ENCODE results near the gene IMMT. TPM values are rescaled to one million over a fixed set of nuclear protein-coding genes. Genes with fewer than 3 reads are reported as not detected.

Gene IMMT
- total RNA-seq, 1 experiment from 2014 or later: 112 TPM

DNA sequence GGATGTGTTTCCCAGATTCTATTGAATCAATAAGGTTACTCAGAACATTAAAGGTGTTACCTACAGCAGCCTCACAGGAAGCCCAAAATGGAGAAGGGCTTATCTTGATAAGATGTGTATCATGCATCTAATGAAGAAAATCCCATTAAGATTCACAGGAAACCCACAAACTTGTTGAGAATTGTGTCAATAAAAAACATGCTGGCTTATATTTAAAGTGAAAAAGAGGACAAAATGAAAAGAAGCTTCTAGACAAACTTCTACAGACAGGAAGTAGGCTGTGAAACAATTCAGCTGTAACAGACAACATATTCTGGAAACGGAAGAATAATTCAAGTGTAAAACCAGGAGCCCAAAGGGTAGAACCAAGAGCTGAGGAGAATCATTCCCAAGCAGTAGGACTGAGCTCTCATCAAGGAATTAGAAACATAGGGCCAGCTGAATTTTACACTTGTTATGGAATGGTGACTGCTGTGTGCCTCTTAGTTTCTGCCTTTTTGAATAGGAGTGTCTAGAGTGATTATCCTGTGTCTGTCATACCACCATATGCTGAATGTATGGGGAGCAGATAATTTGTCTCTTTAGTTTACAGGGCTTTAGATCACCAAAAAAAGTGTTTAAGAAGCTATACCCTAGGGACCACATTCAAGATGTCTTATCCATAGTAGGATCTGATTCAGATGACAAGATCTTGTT is 9.6 kb downstream of the IMMT start:
- no peak overlapping the region for H4K8ac ChIP-seq (replicated peaks; ENCODE audit: insufficient read length, low read depth, low read length)
- no peak overlapping the region for H2AK5ac ChIP-seq (ENCODE audit: insufficient read length, low read length)
- H4K5ac ChIP-seq (ENCODE audit: insufficient read length, low read depth, low read length): no peak overlapping the region
- no peak overlapping the region for H2BK15ac ChIP-seq (ENCODE audit: low read depth, low read length)
- no peaks in the 10 kb centered on the region for H3K27me3 ChIP-seq (ENCODE audit: insufficient read depth, low read length)
- no peak overlapping the region for H2BK12ac ChIP-seq (ENCODE audit: insufficient read length, low read depth, low read length)
- H3K9me3 Mint-ChIP-seq: no peaks in the 10 kb centered on the region
- H3T11ph ChIP-seq (ENCODE audit: low read length): no peak overlapping the region
- no peaks in the 10 kb centered on the region for H3K9me3 ChIP-seq (ENCODE audit: control insufficient read depth, low read depth, low read length)
- no peak overlapping the region for H2AFZ ChIP-seq (ENCODE audit: low read length)
- H3K79me1 ChIP-seq (ENCODE audit: insufficient read depth, low read depth, low read length, poor library complexity, severe bottlenecking): peaks cover 3% of the 10 kb centered on the region
- H3K27ac Mint-ChIP-seq: peak overlapping the region in 2 of 3 experiments; percentile 17 to 92; a peak in 3 of 7 replicates
- no peak overlapping the region for H3K4ac ChIP-seq (ENCODE audit: low read depth, low read length)
- peaks cover 4 to 10% (median 8%) of the 10 kb centered on the region in 3 experiments; a peak in 5 of 7 replicates for H3K36me3 Mint-ChIP-seq (ENCODE audit: insufficient read depth in 1 of 3, low read depth in 3 of 3)
- H3K9ac ChIP-seq (ENCODE audit: extremely low read depth, insufficient read length, low read length): no peak overlapping the region
- peaks cover 0 to 6% of the 10 kb centered on the region in 2 experiments; a peak in 1 of 4 replicates for H3K4me1 Mint-ChIP-seq
- no peak overlapping the region for H3K4me2 ChIP-seq (ENCODE audit: insufficient read depth, insufficient read length, low read length)
- H3K27ac ChIP-seq (ENCODE audit: insufficient read length, low read depth, low read length): no peak overlapping the region
- H2BK120ac ChIP-seq (ENCODE audit: low read depth, low read length, poor library complexity, severe bottlenecking): no peak overlapping the region
- no peak overlapping the region for H3K56ac ChIP-seq (ENCODE audit: insufficient read length, low read depth, low read length)
- no CpG with 5 or more reads among the region's 1 CpG for WGBS (ENCODE audit: extremely low coverage, insufficient read length, low lambda C conversion rate)
- peaks cover 22% of the 10 kb centered on the region; the same call in 1 of the 2 replicates for H3K79me2 ChIP-seq (ENCODE audit: insufficient read depth, low read length)
- H3K14ac ChIP-seq (ENCODE audit: insufficient read depth, low read length): no peak overlapping the region
- H3K27me3 Mint-ChIP-seq (ENCODE audit: low read depth): no peaks in the 10 kb centered on the region
- no peak overlapping the region for H2BK20ac ChIP-seq (ENCODE audit: low read depth, low read length, poor library complexity, severe bottlenecking)
- TF ChIP-seq CTCF (conservative IDR thresholded peaks at IDR 0.05): no peak
- no peak overlapping the region for H4K91ac ChIP-seq (ENCODE audit: insufficient read length, low read depth, low read length)
- no peak overlapping the region for H3K18ac ChIP-seq (ENCODE audit: insufficient read length, low read depth, low read length)
- no peak overlapping the region for H2BK5ac ChIP-seq (ENCODE audit: insufficient read length, low read length)
- no peak overlapping the region for H3K23ac ChIP-seq (ENCODE audit: insufficient read length, low read depth, low read length)
- no peaks in the 10 kb centered on the region for H4K20me1 ChIP-seq (ENCODE audit: control insufficient read depth, insufficient read depth, insufficient read length)
- no peaks in the 10 kb centered on the region for H3K23me2 ChIP-seq (ENCODE audit: insufficient read length, low read depth, low read length, poor library complexity, severe bottlenecking)
- no peak for DNase-seq
- H3K4me3 Mint-ChIP-seq: no peak overlapping the region
- no peaks in the 10 kb centered on the region for H3K4me1 ChIP-seq (ENCODE audit: insufficient read depth, low read length)

Data from H9 (cell line).